Neural progenitor cell (in vitro differentiated cells): ENCODE measurements around the gene APLN.

Source experiments
- CTCF ChIP-seq: fragments of 200-600 bp; sonication (generic); IDR thresholded peaks from 2 replicates; pipeline ENCODE4 v1.5.1; 2017; ENCODE audit warnings: antibody characterized with exemption, mild to moderate bottlenecking
- EZH2 ChIP-seq: fragments of 200-600 bp; sonication (generic); IDR thresholded peaks from 2 replicates; pipeline ENCODE4 v1.6.1; 2017; ENCODE audit warnings: antibody characterized with exemption, mild to moderate bottlenecking, moderate library complexity
- EZH2phosphoT487 ChIP-seq: fragments of 200-600 bp; sonication (generic); IDR thresholded peaks from 2 replicates; pipeline ENCODE4 v1.6.1; 2017; ENCODE audit warnings: antibody characterized with exemption

GRCh38 chrX:129698150-129698549 is 43.4 kb upstream of the APLN start:
- TF ChIP-seq CTCF = no peak
- no peak for TF ChIP-seq EZH2
- no peak for TF ChIP-seq EZH2phosphoT487
